Endothelial cell of umbilical vein (primary cell): ENCODE data around the gene SIVA1. TPM values are rescaled to one million over a fixed set of nuclear protein-coding genes. Genes with fewer than 3 reads are reported as not detected.

Experiments
- BruUV-seq: library from RNA; stranded (reverse); fragments of 400-500 nt; replicated peaks from 2 replicates; lab custom pipeline; 2021; lab: Mats Ljungman, UMichigan
- CTCF ChIA-PET: fragments of 300-600, 350-600 bp; sonication (Branson Sonifier 250); formaldehyde crosslinking; loops from one replicate; lab custom pipeline; 2021; ENCODE audit warnings: antibody characterized with exemption, inconsistent platforms; lab: Charles Lee
- POLR2A ChIA-PET: fragments of 300-600, 350-600 bp; sonication (Branson Sonifier 250); formaldehyde crosslinking; loops from one replicate; lab custom pipeline; 2021; ENCODE audit warnings: antibody characterized with exemption, inconsistent platforms; lab: Charles Lee
- DNase-seq: peaks from one replicate; pipeline ENCODE4 v3.0.0-alpha.2; 2011; ENCODE audit warnings: low read depth, low spot score
- FAIRE-seq: peaks from 2 replicates; lab custom pipeline; 2011; peaks lifted over from hg19 to GRCh38; lab: Jason Lieb, UNC
- H2AFZ ChIP-seq: 2 replicates; pipeline ENCODE4 v1.6.0; 2012; ENCODE audit warnings: low read depth, low read length, control low read depth, inconsistent platforms
- H3K27ac ChIP-seq: 2 replicates; pipeline ENCODE4 v1.5.1; 2011; ENCODE audit warnings: low read depth, mild to moderate bottlenecking, control low read depth, low read length, moderate library complexity; ENCODE audit not compliant: insufficient read depth
- H3K27me3 ChIP-seq, 2 experiments: 2 replicates each; pipeline versions ENCODE4 v1.6.0 to v1.6.1; 2011; ENCODE audit warnings: low read length in 2 of 2, mixed read lengths in 1 of 2; ENCODE audit not compliant: control insufficient read depth in 2 of 2, insufficient read depth in 2 of 2
- H3K36me3 ChIP-seq, 2 experiments: 2 replicates in 1 of 2; 3 replicates in 1 of 2; pipeline ENCODE4 v1.5.1; 2011; ENCODE audit warnings: low read length in 2 of 2, mild to moderate bottlenecking in 1 of 2, moderate library complexity in 1 of 2; ENCODE audit not compliant: control insufficient read depth in 2 of 2, insufficient read depth in 2 of 2; ENCODE audit errors: extremely low read depth in 1 of 2
- H3K4me1 ChIP-seq: 3 replicates; pipeline ENCODE4 v1.5.1; 2011; ENCODE audit warnings: mild to moderate bottlenecking, low read length; ENCODE audit not compliant: control insufficient read depth, insufficient read depth; ENCODE audit errors: extremely low read depth
- H3K4me2 ChIP-seq: 2 replicates; pipeline ENCODE4 v1.6.1; 2011; ENCODE audit warnings: low read length, control low read depth, mixed read lengths; ENCODE audit not compliant: insufficient read depth
- H3K4me3 ChIP-seq, 3 experiments: fragments of 200-600 bp in 1 of 3; sonication (generic), shearing (Covaris generic) in 1 of 3; replicated peaks in 1 of 3; 2 replicates each; pipeline ENCODE4 v1.5.1; 2011 to 2016; ENCODE audit warnings: control low read depth in 3 of 3, low read length in 3 of 3, mild to moderate bottlenecking in 2 of 3, inconsistent platforms in 1 of 3, low read depth in 1 of 3, moderate library complexity in 1 of 3; ENCODE audit not compliant: insufficient read depth in 1 of 3
- H3K79me2 ChIP-seq: 2 replicates; pipeline ENCODE4 v1.6.0; 2012; ENCODE audit warnings: low read length, inconsistent platforms; ENCODE audit not compliant: control insufficient read depth, insufficient read depth
- H3K9ac ChIP-seq: replicated peaks from 2 replicates; pipeline ENCODE3; 2011; ENCODE audit warnings: low read length, control low read depth; ENCODE audit not compliant: insufficient read depth; ENCODE audit errors: extremely low read depth
- H3K9me1 ChIP-seq: replicated peaks from 3 replicates; pipeline ENCODE4 v1.6.0; 2011; ENCODE audit warnings: mild to moderate bottlenecking, low read length; ENCODE audit not compliant: control insufficient read depth, insufficient read depth; ENCODE audit errors: extremely low read depth
- H3K9me3 ChIP-seq: replicated peaks from 2 replicates; pipeline ENCODE4 v1.5.1; 2012; ENCODE audit warnings: low read length, inconsistent platforms; ENCODE audit not compliant: control insufficient read depth, insufficient read depth
- H4K20me1 ChIP-seq: replicated peaks from 2 replicates; pipeline ENCODE3; 2011; ENCODE audit warnings: mild to moderate bottlenecking, low read length; ENCODE audit not compliant: control insufficient read depth, insufficient read depth; ENCODE audit errors: extremely low read depth
- CTCF ChIP-seq, 2 donors: IDR thresholded peaks; 1 replicate in 1 of 2; 2 replicates in 1 of 2; pipeline ENCODE4 v1.5.1; 2011; ENCODE audit warnings: low read length in 2 of 2, mild to moderate bottlenecking in 2 of 2, moderate library complexity in 2 of 2, control low read depth in 1 of 2, inconsistent platforms in 1 of 2, low read depth in 1 of 2; ENCODE audit not compliant: insufficient read depth in 1 of 2; ENCODE audit errors: extremely low read depth in 1 of 2
- EZH2 ChIP-seq: IDR thresholded peaks from 2 replicates; pipeline ENCODE4 v1.6.1; 2012; ENCODE audit warnings: borderline replicate concordance, low read depth, mild to moderate bottlenecking, moderate library complexity, low read length, inconsistent platforms; ENCODE audit not compliant: severe bottlenecking
- FOS ChIP-seq: IDR thresholded peaks from 2 replicates; pipeline ENCODE4 v1.6.1; 2011; ENCODE audit warnings: mild to moderate bottlenecking, low read length, moderate library complexity, borderline replicate concordance; ENCODE audit not compliant: insufficient read depth
- GATA2 ChIP-seq: IDR thresholded peaks from 2 replicates; pipeline ENCODE4 v1.7.0; 2011; ENCODE audit warnings: low read depth, mild to moderate bottlenecking, moderate library complexity, mixed read lengths, low read length; ENCODE audit not compliant: insufficient read length, insufficient read depth
- JUN ChIP-seq: IDR thresholded peaks from 2 replicates; pipeline ENCODE4 v1.6.1; 2011; ENCODE audit warnings: borderline replicate concordance, low read depth; ENCODE audit not compliant: insufficient read length, insufficient read depth
- MYC ChIP-seq: IDR thresholded peaks from one replicate; pipeline ENCODE4 v1.6.1; 2011; ENCODE audit warnings: mild to moderate bottlenecking, low read depth, low read length
- POLR2A ChIP-seq: IDR thresholded peaks from 2 replicates; pipeline ENCODE4 v1.6.1; 2012; ENCODE audit warnings: low read depth, mild to moderate bottlenecking, control low read depth, low read length
- POLR2AphosphoS5 ChIP-seq: IDR thresholded peaks from 2 replicates; pipeline ENCODE4 v1.6.1; 2012; ENCODE audit warnings: low read depth, mild to moderate bottlenecking, control low read depth, low read length, moderate library complexity; ENCODE audit not compliant: insufficient read depth
- dilution Hi-C: fragments of 300-500 bp; cut with MboI; formaldehyde crosslinking; loops from one replicate; pipeline ENCODE4 v1.15.0; 2019; ENCODE audit warnings: low sequenced_read_pairs; ENCODE audit not compliant: extremely low pct_ligation_motif_present
- intact Hi-C: fragments of 100-400 bp; cut with micrococcal nuclease; formaldehyde crosslinking; loops from one replicate; pipeline ENCODE4 v1.10.0; 2022
- polyA plus RNA-seq, 4 experiments: library from polyadenylated mRNA; depleted of rRNA in 3 of 4; stranded (reverse) in 3 of 4; unstranded in 1 of 4; fragments of >200 nt; gene quantifications; 2 replicates each; pipeline versions ENCODE4 v1.2.1 to v1.2.3, GENCODE V29; 2011 to 2012; ENCODE audit warnings: missing spikeins in 1 of 4
- total RNA-seq: library from RNA; stranded (reverse); gene quantifications from 2 replicates; pipeline ENCODE4 v1.2.3, GENCODE V29; 2021
- TF ChIP-seq, protein P1 (sequence below): IDR thresholded peaks from 2 replicates; pipeline ENCODE4 v1.6.1; 2011; ENCODE audit not compliant: insufficient read depth, insufficient read length

Gene SIVA1
- total and polyA plus RNA-seq, 2 donors (not counting 3 experiments of a cell fraction or from before 2014, with no cell fraction given) = 101 to 299 TPM

GRCh38 chr14:104738375-104739019 is 14.4 kb upstream of the SIVA1 start:
- no peak overlapping the region for H3K4me3 ChIP-seq

More at GRCh38 chr14:104738375-104739019, 14.4 kb upstream of the SIVA1 start:
- Histone ChIP-seq H3K36me3 (no peaks in the 10 kb centered on the region), H3K27ac (no peak overlapping the region), H4K20me1 (no peaks in the 10 kb centered on the region), H3K79me2 (no peaks in the 10 kb centered on the region), H3K27me3 (no peaks in the 10 kb centered on the region), H3K4me1 (peaks cover 16% of the 10 kb centered on the region), H3K9me3 (no peaks in the 10 kb centered on the region), H3K9me1 (no peaks in the 10 kb centered on the region), H2AFZ (no peak overlapping the region), H3K4me2 (no peak overlapping the region), H3K9ac (no peak overlapping the region)
- no peak for FAIRE-seq
- dilution Hi-C loops = no loop called here
- intact Hi-C loops = no loop called here
- ChIA-PET POLR2A (no interaction called here), CTCF (interaction anchor here (1.3 to 4.1 kb wide), 2 partner anchors 11 to 30 kb away, joined by 3 to 11 read pairs; no protein-coding TSS in a partner anchor)
- no peak for DNase-seq
- TF ChIP-seq FOS (no peak), GATA2 (no peak), CTCF (IDR thresholded peaks at IDR 0.05; ENCODE audit: extremely low read depth in 1 of 2, insufficient read depth in 1 of 2, low read depth in 1 of 2, low read length in 2 of 2) (no peak), JUN (no peak), EZH2 (no peak), POLR2A (no peak), MYC (no peak), POLR2AphosphoS5 (no peak)
- TF ChIP-seq, protein P1, sequence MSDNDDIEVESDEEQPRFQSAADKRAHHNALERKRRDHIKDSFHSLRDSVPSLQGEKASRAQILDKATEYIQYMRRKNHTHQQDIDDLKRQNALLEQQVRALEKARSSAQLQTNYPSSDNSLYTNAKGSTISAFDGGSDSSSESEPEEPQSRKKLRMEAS = no peak
- no TSS peak for BruUV-seq
